NCI-H345 treated with DMSO at 0.1 percent for 48 hours (cell line): ENCODE measurements around the gene IPCEF1.
A peak's percentile ranks its signal among the peaks of the same experiment; 100 is the strongest.

Source experiments
- DNase-seq: peaks from one replicate; lab custom pipeline; 2025; ENCODE audit not compliant: unreplicated experiment; lab: John Stamatoyannopoulos, UW

The IPCEF1 gene

DNA sequence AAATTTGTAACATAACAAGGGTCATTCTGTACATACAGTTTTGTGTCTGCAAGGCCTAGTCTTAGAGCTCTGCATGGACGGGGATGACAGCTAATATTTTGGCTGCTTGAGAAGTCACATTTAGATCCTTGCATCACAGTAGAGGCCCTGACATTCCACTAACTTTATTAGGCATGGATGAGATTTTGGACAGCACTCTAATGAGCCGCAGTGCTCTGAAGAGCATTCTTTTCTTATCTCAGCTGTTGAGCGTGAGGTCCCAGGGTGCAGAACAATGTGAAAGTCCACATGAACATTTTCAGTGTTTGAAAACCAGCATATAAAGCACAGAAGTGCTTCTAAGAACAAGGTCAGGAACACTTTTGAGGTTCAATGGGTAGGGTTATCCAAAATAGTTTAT, 58.9 kb downstream of the IPCEF1 start:
- no peak for DNase-seq

GRCh38 chr6:154297210-154297609, 59.4 kb downstream of the IPCEF1 start:
- no peak for DNase-seq

DNA sequence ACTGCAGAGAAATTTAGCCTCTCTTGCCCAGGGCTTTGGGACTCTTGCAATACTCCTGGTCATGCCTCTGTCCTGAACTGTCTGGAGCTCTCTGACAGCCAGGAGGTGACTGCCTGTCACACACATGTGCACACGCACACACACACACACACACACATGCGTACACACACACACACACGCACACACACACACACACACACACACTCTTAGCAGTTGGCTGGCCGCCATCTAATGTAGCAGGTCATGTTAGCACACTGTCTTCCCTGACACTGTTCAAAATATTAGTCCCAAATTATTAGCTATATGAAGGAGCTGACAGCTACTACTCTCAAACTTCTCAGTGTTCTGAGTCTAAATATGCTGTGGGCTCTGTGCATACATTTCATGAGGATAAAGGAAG, 60.9 kb downstream of the IPCEF1 start:
- DNase-seq = no peak

GRCh38 chr6:154292855-154293519, 63.6 kb downstream of the IPCEF1 start:
- no peak for DNase-seq

DNA sequence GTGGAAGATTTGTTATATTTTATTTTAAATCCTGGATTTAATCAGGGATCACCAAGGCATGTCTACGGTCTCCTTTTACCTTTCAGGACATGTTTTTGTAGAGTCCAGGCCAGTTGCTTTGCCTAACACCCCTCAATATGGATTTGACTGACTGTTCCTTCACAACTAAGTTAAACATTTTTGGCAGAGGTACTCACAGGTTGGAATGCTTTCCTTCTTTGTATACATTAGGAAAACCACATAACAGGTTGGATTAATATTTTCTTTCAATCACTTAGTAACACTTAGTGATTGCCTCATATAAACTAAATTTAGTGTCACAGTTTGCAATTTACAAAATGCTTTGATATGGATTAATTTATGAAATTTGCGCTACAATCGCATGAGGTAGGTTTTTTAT, 64.5 kb downstream of the IPCEF1 start:
- no peak for DNase-seq

- no peak for DNase-seq
These were observed 66.6 kb downstream of the IPCEF1 start for GRCh38 chr6:154289818-154290508.

- no peak for DNase-seq
These were observed 70.8 kb downstream of the IPCEF1 start for GRCh38 chr6:154285826-154286225.

DNA sequence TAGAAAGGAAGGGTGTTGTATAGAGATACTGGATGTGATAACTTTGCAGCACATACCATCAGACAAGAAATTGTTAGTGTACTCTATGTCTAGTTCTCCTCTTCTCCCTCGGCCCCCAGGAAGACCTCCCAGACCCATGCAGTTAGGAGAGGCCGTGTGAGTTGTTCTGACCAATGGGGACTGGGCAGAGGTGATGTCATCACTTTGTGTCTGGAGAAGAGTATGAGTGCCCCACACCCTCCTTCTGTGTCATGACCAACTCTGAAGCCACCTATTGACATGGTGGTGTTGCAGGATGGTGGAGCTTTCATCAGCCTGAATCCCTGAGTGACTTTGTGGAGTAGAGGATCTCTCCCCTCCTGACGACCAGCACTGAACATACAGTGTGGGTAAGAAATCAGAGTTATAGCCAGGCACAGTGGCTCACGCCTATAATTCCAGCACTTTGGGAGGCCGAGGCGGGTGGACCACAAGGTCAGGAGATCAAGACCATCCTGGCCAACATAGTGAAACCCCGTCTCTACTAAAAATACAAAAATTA, 72.2 kb downstream of the IPCEF1 start:
- DNase-seq = no peak

DNA sequence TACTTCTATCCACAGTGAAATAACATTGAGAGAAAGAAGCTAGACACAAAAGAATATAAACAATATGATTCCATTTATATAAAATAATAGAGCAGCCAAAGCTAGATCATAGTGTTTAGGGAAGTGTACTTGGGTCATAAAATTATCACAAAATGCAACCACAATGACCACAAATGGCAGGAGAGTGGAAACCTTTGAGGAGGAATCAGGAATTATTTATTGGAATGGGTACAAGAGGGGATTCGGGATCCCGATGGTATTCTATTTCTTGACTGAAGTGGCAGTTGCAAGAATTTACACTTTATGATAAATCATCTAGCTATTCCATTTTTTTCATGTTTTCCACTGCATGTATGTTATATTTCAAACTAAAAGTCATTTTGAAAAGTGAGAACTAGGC, 76.1 kb downstream of the IPCEF1 start:
- no peak for DNase-seq

DNA sequence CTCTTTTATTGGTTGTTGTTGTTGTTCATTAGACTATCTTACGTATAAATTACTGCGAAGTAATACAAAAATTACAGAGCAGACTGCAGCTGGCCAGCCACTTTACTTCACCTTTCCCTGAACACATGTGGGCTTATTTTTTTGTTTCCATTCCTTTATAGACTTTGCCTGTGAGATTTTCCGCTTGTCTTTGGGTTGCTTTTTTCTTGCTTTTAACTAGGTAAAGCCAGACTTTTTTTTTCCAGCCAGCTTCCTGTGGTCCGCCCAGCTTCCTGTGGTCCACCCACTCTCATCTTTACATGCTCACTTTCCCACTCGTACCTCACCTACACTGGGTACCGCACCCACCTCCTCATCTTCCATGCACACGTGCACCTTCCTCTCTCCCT, 79.0 kb downstream of the IPCEF1 start:
- DNase-seq = no peak

- DNase-seq = peak; percentile 63
These were observed 79.6 kb downstream of the IPCEF1 start for GRCh38 chr6:154276810-154277628.

DNA sequence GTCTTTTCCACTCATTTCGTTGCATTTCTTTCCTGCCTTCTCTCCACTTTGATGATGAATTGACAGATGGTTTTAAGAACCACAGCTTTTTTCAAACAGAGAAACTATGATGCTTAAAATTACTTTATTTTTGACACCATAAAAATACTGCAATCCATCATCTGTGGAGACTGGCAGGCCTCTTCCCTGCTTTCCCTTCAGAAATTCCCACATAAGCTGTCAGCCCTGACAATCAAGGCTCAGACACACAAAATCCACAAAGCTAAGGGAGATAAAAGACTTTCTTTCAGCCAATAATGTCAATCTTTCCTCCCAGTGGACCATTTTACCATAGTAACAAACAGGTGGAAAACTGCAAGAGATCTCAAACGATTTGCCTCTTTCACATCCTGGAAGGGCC, 82.4 kb downstream of the IPCEF1 start:
- DNase-seq = no peak

DNA sequence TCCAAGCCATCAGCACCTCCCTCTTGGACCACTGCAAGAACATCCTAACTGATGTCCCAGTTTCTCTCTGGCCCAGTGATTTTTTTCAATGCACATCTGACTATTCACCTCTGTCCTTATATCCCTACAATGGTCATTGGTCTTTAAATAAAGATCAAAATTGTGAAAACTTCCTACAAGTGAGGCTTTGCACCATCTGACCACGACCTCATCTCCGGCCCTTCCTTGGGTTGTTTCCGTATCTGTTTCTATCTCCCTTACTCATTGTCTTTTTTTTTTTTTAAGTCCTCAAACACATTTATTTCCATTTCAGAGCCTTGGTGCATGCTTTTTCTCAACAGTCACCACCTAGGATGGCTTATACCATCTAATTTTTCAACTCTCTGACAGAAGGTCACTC, 88.1 kb downstream of the IPCEF1 start:
- no peak for DNase-seq

DNA sequence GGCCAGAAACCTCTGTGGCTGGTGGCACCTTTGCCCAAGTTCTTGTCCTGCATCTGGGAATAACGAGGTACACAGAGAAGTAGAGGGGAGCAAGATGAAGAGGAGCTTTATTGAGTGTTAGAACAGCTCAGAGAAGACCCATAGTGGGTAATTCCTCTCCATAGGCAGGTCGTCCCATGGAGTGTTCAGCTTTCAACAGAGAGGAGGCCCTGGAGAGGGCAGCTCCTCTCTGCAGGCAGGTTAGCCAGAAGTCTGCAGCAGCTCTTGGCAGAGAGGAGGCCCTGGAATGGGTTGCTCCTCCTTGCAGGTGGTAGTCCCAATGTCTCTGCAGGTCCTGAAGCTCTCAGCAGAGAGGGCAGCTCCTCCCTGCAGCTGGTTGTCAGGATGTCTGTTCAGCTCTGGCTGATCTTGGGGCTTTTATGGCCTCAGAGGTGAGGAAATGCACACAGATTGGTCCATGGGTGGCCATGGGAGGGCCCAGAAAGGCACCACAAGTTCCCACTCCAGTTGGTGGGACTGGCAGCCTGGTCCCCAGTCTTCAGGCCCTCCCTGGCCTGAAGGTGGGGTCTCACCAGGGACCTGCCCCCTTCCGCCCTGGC, 89.0 kb downstream of the IPCEF1 start:
- no peak for DNase-seq

GRCh38 chr6:154266560-154267099, 90.0 kb downstream of the IPCEF1 start:
- DNase-seq = no peak

- DNase-seq = no peak
These were observed 94.8 kb downstream of the IPCEF1 start for GRCh38 chr6:154261688-154262397.

- no peak for DNase-seq
These were observed 98.4 kb downstream of the IPCEF1 start for GRCh38 chr6:154258064-154258757.

GRCh38 chr6:154257067-154257466, 99.5 kb downstream of the IPCEF1 start:
- DNase-seq = no peak

- no peak for DNase-seq
These were observed 103.9 kb downstream of the IPCEF1 start for GRCh38 chr6:154252678-154253077.

GRCh38 chr6:154251116-154251515, 105.5 kb downstream of the IPCEF1 start:
- no peak for DNase-seq
